ENCODE measurements around the gene CERS6. TPM values are rescaled to one million over a fixed set of nuclear protein-coding genes. Genes with fewer than 3 reads are reported as not detected.
"Not testable (repeated sequence)": the region's sequence is repeated elsewhere in the genome, so short reads cannot be mapped to it uniquely, and the experiment has no call there.

Gene CERS6, protein sequence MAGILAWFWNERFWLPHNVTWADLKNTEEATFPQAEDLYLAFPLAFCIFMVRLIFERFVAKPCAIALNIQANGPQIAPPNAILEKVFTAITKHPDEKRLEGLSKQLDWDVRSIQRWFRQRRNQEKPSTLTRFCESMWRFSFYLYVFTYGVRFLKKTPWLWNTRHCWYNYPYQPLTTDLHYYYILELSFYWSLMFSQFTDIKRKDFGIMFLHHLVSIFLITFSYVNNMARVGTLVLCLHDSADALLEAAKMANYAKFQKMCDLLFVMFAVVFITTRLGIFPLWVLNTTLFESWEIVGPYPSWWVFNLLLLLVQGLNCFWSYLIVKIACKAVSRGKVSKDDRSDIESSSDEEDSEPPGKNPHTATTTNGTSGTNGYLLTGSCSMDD
- total RNA-seq = 30.8 TPM

DNA sequence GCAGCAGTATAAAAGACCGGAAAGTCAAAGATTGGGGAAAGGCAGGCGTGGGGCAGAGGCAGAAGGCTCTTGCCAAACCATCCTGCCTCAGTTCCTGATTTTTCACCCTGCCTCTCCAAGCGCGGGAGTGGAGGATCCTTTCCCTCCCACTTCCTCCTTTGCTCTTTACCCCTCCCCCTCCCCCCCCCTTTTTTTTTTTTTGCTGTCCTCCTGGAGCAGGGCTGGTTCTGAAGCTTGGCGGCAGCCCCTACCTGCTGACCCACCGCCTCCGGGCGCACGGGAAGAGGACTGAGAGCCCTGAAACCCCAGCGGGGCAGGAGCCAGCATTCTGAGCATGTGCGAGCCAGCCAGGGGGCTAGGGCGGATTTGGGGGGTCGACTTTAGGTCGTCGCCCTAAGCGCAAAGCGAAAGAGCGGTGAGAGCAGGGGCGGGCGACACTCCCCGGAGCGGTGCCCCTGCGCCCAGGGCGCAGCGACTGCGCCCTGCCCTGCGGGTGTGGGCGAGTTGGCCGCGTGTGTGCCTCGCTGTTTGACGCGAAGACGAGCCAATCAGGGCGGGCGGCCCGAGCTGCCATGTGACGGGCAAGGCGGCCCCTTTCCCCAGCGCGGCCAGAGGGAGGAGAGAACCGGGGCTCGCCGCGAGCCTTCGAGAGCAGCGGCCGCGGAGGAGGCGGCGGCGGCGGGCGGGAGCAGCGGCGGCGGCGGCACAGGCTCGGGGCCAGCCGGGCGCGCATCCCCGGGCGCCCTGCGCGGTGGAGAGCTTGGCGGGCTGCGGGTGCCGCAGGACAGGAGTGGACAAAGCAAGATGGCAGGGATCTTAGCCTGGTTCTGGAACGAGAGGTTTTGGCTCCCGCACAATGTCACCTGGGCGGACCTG, at the start of gene CERS6:
Gene CERS6, plus strand, starts transcription at position 628 of the 876 bp plus-strand sequence. Its CDS starts 177 bp downstream, at position 805.
- Histone ChIP-seq H3K9ac (ENCODE audit: low read depth in 1 of 3, low read length in 3 of 3) (peak within 1 kb of the TSS; percentile 79 to 85 (median 80)), H3K9me3 (ENCODE audit: control insufficient read depth in 3 of 3, low read length in 3 of 3) (no peaks in the 10 kb centered on the region), H3K27me3 (ENCODE audit: control insufficient read depth in 3 of 3, insufficient read depth in 3 of 3, low read length in 3 of 3) (no peaks in the 10 kb centered on the region), H3K36me3 (ENCODE audit: control insufficient read depth in 3 of 3, insufficient read depth in 3 of 3, low read length in 3 of 3) (no peaks in the 10 kb centered on the region), H3K27ac (ENCODE audit: low read depth, low read length) (peak within 1 kb of the TSS; percentile 59), H3K4me3 (ENCODE audit: low read length in 3 of 3) (peak within 1 kb of the TSS; percentile 86 to 96 (median 89)), H3K4me1 (ENCODE audit: control insufficient read depth in 3 of 3, insufficient read depth in 3 of 3, low read length in 3 of 3) (peaks cover 6 to 12% (median 8%) of the 10 kb centered on the region in 3 donors)

DNA sequence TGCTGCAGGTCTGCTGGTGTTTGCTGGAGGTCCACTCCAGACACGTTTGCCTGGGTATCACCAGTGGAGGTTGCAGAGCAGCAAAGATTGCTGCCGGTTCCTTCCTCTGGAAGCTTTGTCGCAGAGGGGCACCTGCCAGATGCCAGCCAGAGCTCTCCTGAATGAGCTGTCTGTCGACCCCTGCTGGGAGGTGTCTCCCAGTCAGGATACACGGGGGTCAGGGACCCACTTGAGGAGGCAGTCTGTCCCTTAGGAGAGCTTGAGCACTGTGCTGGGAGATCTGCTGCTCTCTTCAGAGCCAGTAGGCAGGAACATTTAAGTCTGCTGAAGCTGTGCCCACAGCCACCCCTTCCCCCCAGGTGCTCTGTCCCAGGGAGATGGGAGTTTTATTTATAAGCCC, 43.8 kb upstream of the CERS6 start:
- H3K36me3 ChIP-seq (ENCODE audit: control insufficient read depth in 3 of 3, insufficient read depth in 3 of 3, low read length in 3 of 3); H3K9ac ChIP-seq (ENCODE audit: low read depth in 1 of 3, low read length in 3 of 3); H3K27ac ChIP-seq (ENCODE audit: low read depth, low read length); H3K9me3 ChIP-seq (ENCODE audit: control insufficient read depth in 3 of 3, low read length in 3 of 3); H3K27me3 ChIP-seq (ENCODE audit: control insufficient read depth in 3 of 3, insufficient read depth in 3 of 3, low read length in 3 of 3); H3K4me1 ChIP-seq (ENCODE audit: control insufficient read depth in 3 of 3, insufficient read depth in 3 of 3, low read length in 3 of 3); H3K4me3 ChIP-seq (ENCODE audit: low read length in 3 of 3): not testable (repeated sequence)

DNA sequence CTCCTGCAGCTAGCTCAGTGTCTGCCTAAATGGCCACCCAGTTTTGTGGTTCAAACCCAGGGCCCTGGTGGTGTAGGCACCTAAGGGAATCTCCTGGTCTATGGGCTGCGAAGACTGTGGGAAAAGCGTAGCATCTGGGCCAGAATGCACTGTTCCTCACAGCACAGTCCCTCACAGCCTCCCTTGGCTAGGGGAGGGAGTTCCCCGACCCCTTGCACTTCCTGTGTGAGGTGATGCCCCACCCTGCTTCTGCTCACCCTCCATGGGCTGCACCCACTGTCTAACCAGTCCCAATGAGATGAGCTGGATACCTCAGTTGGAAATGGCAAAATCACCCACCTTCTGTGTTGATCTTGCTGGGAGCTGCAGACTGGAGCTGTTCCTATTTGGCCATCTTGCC, 43.0 kb upstream of the CERS6 start:
- not testable (repeated sequence) for H3K27me3 ChIP-seq (ENCODE audit: control insufficient read depth in 3 of 3, insufficient read depth in 3 of 3, low read length in 3 of 3); H3K4me3 ChIP-seq (ENCODE audit: low read length in 3 of 3); H3K9me3 ChIP-seq (ENCODE audit: control insufficient read depth in 3 of 3, low read length in 3 of 3); H3K27ac ChIP-seq (ENCODE audit: low read depth, low read length); H3K36me3 ChIP-seq (ENCODE audit: control insufficient read depth in 3 of 3, insufficient read depth in 3 of 3, low read length in 3 of 3); H3K9ac ChIP-seq (ENCODE audit: low read depth in 1 of 3, low read length in 3 of 3); H3K4me1 ChIP-seq (ENCODE audit: control insufficient read depth in 3 of 3, insufficient read depth in 3 of 3, low read length in 3 of 3)

DNA sequence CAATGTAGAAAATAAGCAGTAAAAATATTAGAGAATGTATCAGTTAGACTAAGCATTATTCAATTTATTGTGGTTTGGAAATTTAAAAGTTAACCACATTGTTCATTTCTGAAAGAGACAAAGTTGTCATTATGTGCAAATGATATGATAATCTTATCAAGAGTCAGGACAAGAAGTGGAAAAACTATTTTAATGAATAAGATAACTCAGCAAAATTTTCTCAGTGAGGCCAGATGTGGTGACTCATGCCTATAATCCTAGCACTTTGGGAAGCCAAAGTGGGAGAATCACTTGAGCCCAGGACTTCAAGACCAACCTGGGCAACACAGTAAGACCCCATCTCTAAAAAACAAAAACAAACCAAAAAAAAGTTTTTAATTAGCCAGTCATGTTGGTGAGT, 39.5 kb upstream of the CERS6 start:
- H3K36me3 ChIP-seq (ENCODE audit: control insufficient read depth in 3 of 3, insufficient read depth in 3 of 3, low read length in 3 of 3) = no peaks in the 10 kb centered on the region
- H3K27me3 ChIP-seq (ENCODE audit: control insufficient read depth in 3 of 3, insufficient read depth in 3 of 3, low read length in 3 of 3) = no peaks in the 10 kb centered on the region
- no peak overlapping the region for H3K27ac ChIP-seq (ENCODE audit: low read depth, low read length)
- no peak overlapping the region for H3K9ac ChIP-seq (ENCODE audit: low read depth in 1 of 3, low read length in 3 of 3)
- no peak overlapping the region for H3K4me3 ChIP-seq (ENCODE audit: low read length in 3 of 3)
- H3K9me3 ChIP-seq (ENCODE audit: control insufficient read depth in 3 of 3, low read length in 3 of 3) = no peaks in the 10 kb centered on the region
- no peaks in the 10 kb centered on the region for H3K4me1 ChIP-seq (ENCODE audit: control insufficient read depth in 3 of 3, insufficient read depth in 3 of 3, low read length in 3 of 3)

DNA sequence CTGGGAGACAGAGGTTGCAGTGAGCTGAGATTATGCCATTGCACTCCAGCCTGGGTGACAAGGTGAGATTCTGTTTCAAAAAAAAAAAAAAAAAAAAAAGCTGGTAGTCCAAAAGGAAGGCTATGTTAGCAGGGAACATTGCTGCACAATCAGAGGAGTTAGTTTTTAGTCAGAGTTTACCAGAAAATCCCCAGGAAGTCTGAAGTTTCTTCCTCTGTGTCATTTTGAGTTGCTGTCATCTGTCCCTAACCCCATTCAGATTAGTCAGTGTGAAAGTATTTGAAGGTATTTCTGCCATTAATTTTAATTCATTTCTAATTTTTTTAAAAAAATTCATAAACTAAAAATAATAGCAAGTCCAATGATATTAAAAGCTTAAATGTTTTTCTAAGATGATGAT, 33.5 kb upstream of the CERS6 start:
- no peaks in the 10 kb centered on the region for H3K27me3 ChIP-seq (ENCODE audit: control insufficient read depth in 3 of 3, insufficient read depth in 3 of 3, low read length in 3 of 3)
- no peaks in the 10 kb centered on the region for H3K4me1 ChIP-seq (ENCODE audit: control insufficient read depth in 3 of 3, insufficient read depth in 3 of 3, low read length in 3 of 3)
- no peak overlapping the region for H3K27ac ChIP-seq (ENCODE audit: low read depth, low read length)
- no peak overlapping the region for H3K9ac ChIP-seq (ENCODE audit: low read depth in 1 of 3, low read length in 3 of 3)
- no peak overlapping the region for H3K4me3 ChIP-seq (ENCODE audit: low read length in 3 of 3)
- no peaks in the 10 kb centered on the region for H3K36me3 ChIP-seq (ENCODE audit: control insufficient read depth in 3 of 3, insufficient read depth in 3 of 3, low read length in 3 of 3)
- no peaks in the 10 kb centered on the region for H3K9me3 ChIP-seq (ENCODE audit: control insufficient read depth in 3 of 3, low read length in 3 of 3)

DNA sequence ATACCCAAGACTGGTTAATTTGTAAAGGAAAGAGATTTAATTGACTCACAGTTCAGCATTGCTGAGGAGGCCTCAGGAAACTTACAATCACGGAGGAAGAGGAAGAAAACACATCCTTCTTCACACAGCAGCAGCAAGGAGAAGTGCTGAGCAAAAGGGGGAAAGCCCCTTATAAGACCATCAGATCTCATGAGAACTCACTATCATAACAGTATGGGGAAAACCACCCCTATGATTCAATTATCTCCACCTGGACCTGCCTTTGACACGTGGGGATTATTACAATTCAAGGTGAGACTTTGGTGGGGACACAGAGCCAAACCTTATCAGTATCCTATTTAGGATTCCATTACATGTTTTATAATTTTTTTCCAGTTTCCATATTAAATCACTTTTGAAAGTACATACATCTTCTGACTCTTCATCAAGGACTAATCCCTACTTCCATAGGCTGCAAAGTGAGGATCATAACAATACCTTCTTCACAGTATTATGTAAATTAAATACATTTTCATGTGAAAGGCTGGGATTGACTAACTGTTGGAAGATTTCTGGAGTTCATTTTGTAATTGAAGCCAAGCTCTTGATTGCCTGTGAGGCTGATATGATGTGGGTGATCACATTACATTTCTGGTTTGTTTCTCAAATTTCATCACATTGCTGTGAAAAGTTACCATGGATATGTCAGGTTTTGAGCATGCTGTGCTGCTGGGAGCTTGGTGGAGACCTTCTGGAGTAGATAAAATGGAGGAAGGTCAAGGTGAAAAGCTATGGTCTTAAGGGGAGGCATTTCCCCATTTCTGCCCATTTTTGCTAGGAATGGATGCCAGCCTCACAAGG, 31.7 kb upstream of the CERS6 start:
- Histone ChIP-seq H3K9me3 (ENCODE audit: control insufficient read depth in 3 of 3, low read length in 3 of 3) (no peaks in the 10 kb centered on the region), H3K27ac (ENCODE audit: low read depth, low read length) (no peak overlapping the region), H3K4me3 (ENCODE audit: low read length in 3 of 3) (no peak overlapping the region), H3K27me3 (ENCODE audit: control insufficient read depth in 3 of 3, insufficient read depth in 3 of 3, low read length in 3 of 3) (no peaks in the 10 kb centered on the region), H3K36me3 (ENCODE audit: control insufficient read depth in 3 of 3, insufficient read depth in 3 of 3, low read length in 3 of 3) (no peaks in the 10 kb centered on the region), H3K4me1 (ENCODE audit: control insufficient read depth in 3 of 3, insufficient read depth in 3 of 3, low read length in 3 of 3) (no peaks in the 10 kb centered on the region), H3K9ac (ENCODE audit: low read depth in 1 of 3, low read length in 3 of 3) (no peak overlapping the region)

DNA sequence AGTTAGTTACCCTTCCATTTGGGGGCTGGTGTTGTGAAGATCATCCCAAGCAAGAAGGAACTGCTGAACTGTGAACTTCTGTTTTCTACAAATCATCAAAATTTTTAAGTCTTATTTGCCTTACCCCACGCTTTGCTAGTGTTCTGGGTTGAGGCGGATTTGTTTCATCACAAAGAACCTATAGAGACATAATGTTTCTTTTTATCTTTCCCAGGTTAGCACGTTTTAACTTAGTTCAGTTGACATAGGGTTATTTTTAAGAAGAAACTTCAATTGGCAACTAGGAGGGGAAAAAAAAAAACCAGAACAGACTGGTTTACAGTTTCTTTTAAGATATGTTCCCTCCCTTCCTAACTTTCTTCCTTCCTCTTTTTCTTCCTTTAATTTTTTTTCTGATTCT, 31.1 kb upstream of the CERS6 start:
- H3K36me3 ChIP-seq (ENCODE audit: control insufficient read depth in 3 of 3, insufficient read depth in 3 of 3, low read length in 3 of 3) = no peaks in the 10 kb centered on the region
- H3K27me3 ChIP-seq (ENCODE audit: control insufficient read depth in 3 of 3, insufficient read depth in 3 of 3, low read length in 3 of 3) = no peaks in the 10 kb centered on the region
- no peak overlapping the region for H3K27ac ChIP-seq (ENCODE audit: low read depth, low read length)
- H3K4me1 ChIP-seq (ENCODE audit: control insufficient read depth in 3 of 3, insufficient read depth in 3 of 3, low read length in 3 of 3) = no peaks in the 10 kb centered on the region
- no peak overlapping the region for H3K4me3 ChIP-seq (ENCODE audit: low read length in 3 of 3)
- no peaks in the 10 kb centered on the region for H3K9me3 ChIP-seq (ENCODE audit: control insufficient read depth in 3 of 3, low read length in 3 of 3)
- H3K9ac ChIP-seq (ENCODE audit: low read depth in 1 of 3, low read length in 3 of 3) = no peak overlapping the region

DNA sequence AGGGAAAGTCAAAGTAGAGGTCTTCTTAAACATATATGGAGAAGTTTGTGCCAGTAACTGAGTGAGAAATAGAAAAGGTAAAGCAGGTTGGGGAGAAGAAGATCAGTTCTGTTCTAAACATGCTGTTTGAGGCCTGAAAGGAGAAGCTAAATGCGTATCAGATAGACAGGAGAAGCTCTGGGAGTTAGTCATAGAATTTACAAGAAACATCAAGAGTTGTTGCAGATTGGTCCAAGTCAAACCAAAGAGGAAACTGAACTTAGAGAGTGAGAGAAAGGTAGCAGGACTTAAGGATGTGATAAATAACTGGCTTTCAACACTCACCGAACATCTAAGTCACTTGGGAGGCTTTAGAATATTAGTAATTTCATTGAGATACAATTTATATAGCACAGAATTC, 29.2 kb upstream of the CERS6 start:
- no peaks in the 10 kb centered on the region for H3K27me3 ChIP-seq (ENCODE audit: control insufficient read depth in 3 of 3, insufficient read depth in 3 of 3, low read length in 3 of 3)
- H3K4me3 ChIP-seq (ENCODE audit: low read length in 3 of 3) = no peak overlapping the region
- no peak overlapping the region for H3K9ac ChIP-seq (ENCODE audit: low read depth in 1 of 3, low read length in 3 of 3)
- H3K36me3 ChIP-seq (ENCODE audit: control insufficient read depth in 3 of 3, insufficient read depth in 3 of 3, low read length in 3 of 3) = no peaks in the 10 kb centered on the region
- H3K4me1 ChIP-seq (ENCODE audit: control insufficient read depth in 3 of 3, insufficient read depth in 3 of 3, low read length in 3 of 3) = no peaks in the 10 kb centered on the region
- H3K9me3 ChIP-seq (ENCODE audit: control insufficient read depth in 3 of 3, low read length in 3 of 3) = no peaks in the 10 kb centered on the region
- H3K27ac ChIP-seq (ENCODE audit: low read depth, low read length) = no peak overlapping the region

DNA sequence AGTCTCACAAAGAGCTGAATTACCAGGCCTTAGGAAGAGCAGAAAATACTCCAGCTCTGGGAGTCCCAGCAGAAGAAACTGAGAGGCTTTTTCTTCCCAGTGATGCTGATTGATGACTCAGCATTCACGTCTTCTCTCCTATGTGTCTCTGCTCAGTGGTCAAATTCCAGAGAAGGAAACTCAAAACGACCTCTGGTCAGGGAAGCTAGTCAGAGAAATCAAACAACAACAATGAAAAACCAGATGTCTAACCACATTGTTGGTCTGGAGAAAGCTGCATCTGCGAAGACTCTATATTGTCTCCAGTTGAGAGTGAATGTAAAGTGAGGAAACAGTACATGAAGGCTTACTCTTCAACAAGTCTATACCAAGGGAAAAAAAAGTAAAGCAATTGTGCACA, 28.6 kb upstream of the CERS6 start:
- Histone ChIP-seq H3K9ac (ENCODE audit: low read depth in 1 of 3, low read length in 3 of 3) (no peak overlapping the region), H3K4me1 (ENCODE audit: control insufficient read depth in 3 of 3, insufficient read depth in 3 of 3, low read length in 3 of 3) (no peaks in the 10 kb centered on the region), H3K9me3 (ENCODE audit: control insufficient read depth in 3 of 3, low read length in 3 of 3) (no peaks in the 10 kb centered on the region), H3K27me3 (ENCODE audit: control insufficient read depth in 3 of 3, insufficient read depth in 3 of 3, low read length in 3 of 3) (no peaks in the 10 kb centered on the region), H3K36me3 (ENCODE audit: control insufficient read depth in 3 of 3, insufficient read depth in 3 of 3, low read length in 3 of 3) (no peaks in the 10 kb centered on the region), H3K4me3 (ENCODE audit: low read length in 3 of 3) (no peak overlapping the region), H3K27ac (ENCODE audit: low read depth, low read length) (no peak overlapping the region)

Data from skeletal muscle tissue (tissue), 4 donors.